ENCODE results near the gene NRG3.

- TF ChIP-seq POLR2AphosphoS5 (IDR thresholded peaks at IDR 0.05; ENCODE audit: low read depth, low read length) (no peak), POLR2A (IDR thresholded peaks at IDR 0.05; ENCODE audit: low read depth, low read length) (no peak), TAF1 (IDR thresholded peaks at IDR 0.05; ENCODE audit: low read depth, low read length) (no peak), SPI1 (IDR thresholded peaks at IDR 0.05; ENCODE audit: low read depth, low read length) (no peak), PAX5 (IDR thresholded peaks at IDR 0.05; ENCODE audit: insufficient read depth, low read length, severe bottlenecking) (no peak)
Measured at GRCh38 chr10:82922046-82922445, 1047.1 kb downstream of the NRG3 start.

Data from GM12891 (cell line).